K562 (cell line): Measurements from ENCODE around the gene ARHGEF7. TPM values are rescaled to one million over a fixed set of nuclear protein-coding genes. Genes with fewer than 3 reads are reported as not detected.

Experiments
- ATAC-seq: fragments of 200-7000 bp; cut with Tn5 transposase; 3 replicates; pipeline ENCODE4 v1.9.1; 2020; ENCODE audit warnings: moderate library complexity
- BruUV-seq: library from RNA; stranded (reverse); fragments of 400-500 nt; replicated peaks from 2 replicates; lab custom pipeline; 2021; lab: Mats Ljungman, UMichigan
- CTCF ChIA-PET: fragments of 300-600 bp; formaldehyde crosslinking; extraction: SDS; loops from one replicate; lab custom pipeline; 2021; ENCODE audit warnings: low intra/inter-chr PET ratio; lab: Yijun Ruan, JAX
- POLR2A ChIA-PET: fragments of 300-600, 350-650 bp; sonication (Branson Sonifier 250); formaldehyde crosslinking; extraction: SDS; loops from one replicate; lab custom pipeline; 2021; ENCODE audit warnings: antibody characterized with exemption, inconsistent platforms; lab: Yijun Ruan, JAX
- DNase-seq, 4 experiments: peaks; one replicate each; pipeline versions ENCODE4 v3.0.0 to v3.0.0-alpha.2; 2011 to 2018; ENCODE audit warnings: low spot score in 3 of 4, mixed read lengths in 3 of 4; ENCODE audit errors: extremely low read depth in 1 of 4
- FAIRE-seq: peaks from 2 replicates; lab custom pipeline; 2011; peaks lifted over from hg19 to GRCh38; lab: Jason Lieb, UNC
- H2AFZ ChIP-seq: 2 replicates; pipeline ENCODE4 v1.6.0; 2011; ENCODE audit warnings: low read depth, low read length, control low read depth, inconsistent platforms
- H3K27ac ChIP-seq: fragments of 200-600 bp; 3 replicates; pipeline ENCODE4 v1.8.0; 2011; ENCODE audit warnings: low read depth, mild to moderate bottlenecking, control low read depth, inconsistent platforms, low read length, moderate library complexity, mixed read lengths; ENCODE audit errors: extremely low read depth
- H3K27me3 ChIP-seq, 2 experiments: fragments of 300-600 bp in 1 of 2; 2 replicates in 1 of 2; 3 replicates in 1 of 2; pipeline versions ENCODE4 v1.6.0 to v1.8.0; 2011; ENCODE audit warnings: inconsistent platforms in 2 of 2, low read length in 2 of 2, mild to moderate bottlenecking in 1 of 2, mixed read lengths in 1 of 2, moderate library complexity in 1 of 2; ENCODE audit not compliant: control insufficient read depth in 2 of 2, insufficient read depth in 2 of 2
- H3K36me3 ChIP-seq: fragments of 300-600 bp; 3 replicates; pipeline ENCODE4 v1.8.0; 2011; ENCODE audit warnings: mild to moderate bottlenecking, low read length, inconsistent platforms; ENCODE audit not compliant: control insufficient read depth, insufficient read depth
- H3K4me1 ChIP-seq, 2 experiments: fragments of 200-600 bp in 1 of 2; replicated peaks in 1 of 2; 2 replicates in 1 of 2; 3 replicates in 1 of 2; pipeline versions ENCODE4 v1.5.1 to v1.8.0; 2011; ENCODE audit warnings: inconsistent platforms in 2 of 2, low read length in 2 of 2, mild to moderate bottlenecking in 1 of 2, mixed read lengths in 1 of 2, moderate library complexity in 1 of 2; ENCODE audit not compliant: control insufficient read depth in 2 of 2, insufficient read depth in 2 of 2
- H3K4me2 ChIP-seq: 2 replicates; pipeline ENCODE4 v1.6.1; 2011; ENCODE audit warnings: low read length, control low read depth, inconsistent platforms, mixed read lengths; ENCODE audit not compliant: insufficient read depth
- H3K4me3 ChIP-seq: fragments of 200-600 bp; sonication (generic), shearing (Covaris generic); 2 replicates; pipeline ENCODE4 v1.5.1; 2016; ENCODE audit warnings: control low read depth, inconsistent platforms
- H3K79me2 ChIP-seq: fragments of 200-600 bp; 3 replicates; pipeline ENCODE4 v1.8.0; 2011; ENCODE audit warnings: low read length, inconsistent platforms; ENCODE audit not compliant: control insufficient read depth, insufficient read depth
- H3K9ac ChIP-seq, 2 experiments: 2 replicates each; pipeline versions ENCODE4 v1.6.0 to v1.6.1; 2011; ENCODE audit warnings: low read depth in 2 of 2, low read length in 2 of 2, control low read depth in 1 of 2, inconsistent platforms in 1 of 2, mild to moderate bottlenecking in 1 of 2, mixed read lengths in 1 of 2; ENCODE audit not compliant: insufficient read depth in 1 of 2
- H3K9me1 ChIP-seq: one replicate; pipeline ENCODE4 v1.6.0; 2011; ENCODE audit warnings: inconsistent platforms, mild to moderate bottlenecking, low read length, moderate library complexity; ENCODE audit not compliant: control insufficient read depth, insufficient read depth
- H3K9me3 ChIP-seq: replicated peaks from 2 replicates; pipeline ENCODE4 v1.5.1; 2011; ENCODE audit warnings: low read depth, low read length, inconsistent platforms; ENCODE audit not compliant: control insufficient read depth, insufficient read depth
- H4K20me1 ChIP-seq: replicated peaks from 2 replicates; pipeline ENCODE4 v1.6.1; 2011; ENCODE audit warnings: low read length, inconsistent platforms, mixed read lengths; ENCODE audit not compliant: control insufficient read depth, insufficient read depth
- CEBPB ChIP-seq: fragments of 450-650 bp; IDR thresholded peaks from 2 replicates; pipeline ENCODE4 v1.6.1; 2016; ENCODE audit warnings: missing genetic modification characterization, missing compliant biosample characterization
- CEBPG ChIP-seq, 3 experiments: fragments of 200-800 bp in 1 of 3; sonication (Bioruptor generic) in 1 of 3; sonication (generic) in 1 of 3; formaldehyde crosslinking in 1 of 3; IDR thresholded peaks in 2 of 3; conservative IDR thresholded peaks in 1 of 3; 2 replicates each; pipeline versions ENCODE4 v1.6.1 to v1.8.0; 2016 to 2022; ENCODE audit warnings: missing compliant biosample characterization in 2 of 3, missing genetic modification characterization in 2 of 3, mild to moderate bottlenecking in 1 of 3, missing genetic modification reagents in 1 of 3
- EZH2 ChIP-seq: IDR thresholded peaks from 2 replicates; pipeline ENCODE4 v1.6.1; 2012; ENCODE audit warnings: low read depth, mild to moderate bottlenecking, inconsistent platforms, low read length, borderline replicate concordance
- PRPF4 ChIP-seq: fragments of 200-400 bp; formaldehyde crosslinking; IDR thresholded peaks from one replicate; pipeline ENCODE4 v1.6.1; 2017; ENCODE audit warnings: low read length, low read depth, mild to moderate bottlenecking; ENCODE audit not compliant: insufficient read depth, poor library complexity, severe bottlenecking
- ZNF740 ChIP-seq, 3 experiments: fragments of 200-800 bp in 1 of 3; sonication (Bioruptor generic) in 1 of 3; sonication (generic) in 1 of 3; formaldehyde crosslinking in 1 of 3; IDR thresholded peaks; 2 replicates each; pipeline versions ENCODE4 v1.6.1 to v1.8.0; 2016 to 2022; ENCODE audit warnings: mild to moderate bottlenecking in 2 of 3, missing compliant biosample characterization in 2 of 3, missing genetic modification characterization in 2 of 3, missing genetic modification reagents in 1 of 3
- WGBS: fragments of 100-300 bp; shearing (Covaris generic); methylation state at CpG from one replicate; pipeline ENCODE4 v1.1.6; 2016; ENCODE audit warnings: low coverage, mixed read lengths; ENCODE audit not compliant: insufficient coverage; ENCODE audit errors: missing lambda C conversion rate; 5-methylcytosine and 5-hydroxymethylcytosine counted together
- in situ Hi-C: fragments of 300-500 bp; cut with MboI; formaldehyde crosslinking; loops from 4 replicates; pipeline ENCODE4 v1.15.0; 2018; ENCODE audit warnings: inconsistent platforms, mixed read lengths
- intact Hi-C: fragments of 100-400 bp; cut with micrococcal nuclease; formaldehyde crosslinking; loops from 2 replicates; pipeline ENCODE4 v1.14.2; 2022
- polyA plus RNA-seq, 8 experiments: library from polyadenylated mRNA; depleted of rRNA in 4 of 8; stranded (reverse) in 5 of 8; unstranded in 3 of 8; fragments of >200 nt; fragmentation: Nextera tagmentation in 2 of 8; fragmentation: Illumina TruSeq in 1 of 8; extraction: Ambion mirVana in 2 of 8; extraction: Trizol in 1 of 8; gene quantifications; 2 replicates each; pipeline versions ENCODE4 v1.2.1 to v1.2.3, GENCODE V29; 2011 to 2014; ENCODE audit warnings: inconsistent platforms in 1 of 8, missing spikeins in 1 of 8
- total RNA-seq, 7 experiments: library from RNA; depleted of rRNA in 6 of 7; stranded (reverse); fragments of >200 nt in 6 of 7; fragmentation: Illumina TruSeq in 2 of 7; extraction: Trizol in 2 of 7; gene quantifications; 2 replicates each; pipeline versions ENCODE4 v1.2.1 to v1.2.3, GENCODE V29; 2011 to 2021; ENCODE audit warnings: low replicate concordance in 1 of 7

Gene ARHGEF7
- total and polyA plus RNA-seq, 9 of the 15 experiments (the other 6 are each of a cell fraction or from before 2014, with no cell fraction given), result 2.1 to 26.8 (median 17.5) TPM

- Histone ChIP-seq H4K20me1 (peaks cover 14% of the 10 kb centered on the region), H3K4me1 (peaks cover 2 to 5% of the 10 kb centered on the region in 2 experiments; a peak in 2 of 5 replicates), H3K9ac (0 out of 4 replicates have a peak overlapping the region, but pooled peaks of 1 of the 2 experiments have one; percentile 76), H3K4me3 (no peak overlapping the region), H3K36me3 (no peaks in the 10 kb centered on the region), H2AFZ (no peak overlapping the region), H3K27ac (no peak overlapping the region), H3K9me3 (no peaks in the 10 kb centered on the region), H3K79me2 (peaks cover 35% of the 10 kb centered on the region), H3K27me3 (no peaks in the 10 kb centered on the region), H3K9me1 (no peaks in the 10 kb centered on the region), H3K4me2 (no peak overlapping the region; the same call in 1 of the 2 replicates)
- no peak for FAIRE-seq
- ChIA-PET POLR2A (interaction anchor here (0.7 kb wide), 1 partner anchor 311 kb away, joined by 3 read pairs; no protein-coding TSS in a partner anchor), CTCF (interaction anchor here (0.6 kb wide), 1 partner anchor 22 kb away, joined by 3 read pairs; no protein-coding TSS in a partner anchor)
- ATAC-seq, result peak; percentile 46; the same call in 2 of the 3 replicates
- in situ Hi-C loops, result no loop called here
- DNase-seq, result peak in 2 of 4 experiments; percentile 14 to 19
- WGBS, result 47% methylated on average over 6 of the region's 16 CpGs
- BruUV-seq, result no TSS peak
- TF ChIP-seq EZH2, result no peak
- TF ChIP-seq CEBPG (CRISPR knock-in tag; IDR thresholded peaks at IDR 0.05), result no peak
- peak; percentile 61 to 63; a peak in 3 of 4 replicates for TF ChIP-seq CEBPG (tag; conservative IDR thresholded peaks at IDR 0.05 in 1 of 2, IDR thresholded peaks at IDR 0.05 in 1 of 2)
- TF ChIP-seq ZNF740 (CRISPR knock-in tag; IDR thresholded peaks at IDR 0.05), result no peak
- peak in 1 of 2 experiments; percentile 30; a peak in 1 of 4 replicates for TF ChIP-seq ZNF740 (tag; IDR thresholded peaks at IDR 0.05)
- TF ChIP-seq CEBPB (tag), result peak; percentile 55
- TF ChIP-seq PRPF4, result no peak
- intact Hi-C loops, result no loop called here
Observed at GRCh38 chr13:111204438-111205177, 89.5 kb downstream of the ARHGEF7 start.
